Psoas muscle (tissue), 8 donors: ENCODE data around the gene GALNT5. TPM values are rescaled to one million over a fixed set of nuclear protein-coding genes. Genes with fewer than 3 reads are reported as not detected.

Source experiments
- ATAC-seq, 4 donors: fragments of 200-7000 bp; cut with Tn5 transposase; one replicate each; pipeline ENCODE4 v1.9.1; 2020; ENCODE audit warnings: moderate library complexity in 3 of 4, mild to moderate bottlenecking in 2 of 4
- DNase-seq, 2 donors: peaks; one replicate each; pipeline ENCODE4 v3.0.0-alpha.2; 2020
- H3K27ac ChIP-seq: fragments of 200-600 bp; one replicate; pipeline ENCODE4 v1.8.0; 2022
- H3K27me3 ChIP-seq, 3 donors: fragments of 200-600 bp in 1 of 3; one replicate each; pipeline versions ENCODE4 v1.6.1 to v1.8.0; 2013 to 2022; ENCODE audit warnings: low read length in 2 of 3, mild to moderate bottlenecking in 2 of 3, moderate library complexity in 1 of 3; ENCODE audit not compliant: insufficient read depth in 3 of 3
- H3K36me3 ChIP-seq, 2 donors: fragments of 200-600 bp in 1 of 2; one replicate each; pipeline versions ENCODE4 v1.6.1 to v1.8.0; 2013 to 2022; ENCODE audit warnings: low read depth in 1 of 2, mild to moderate bottlenecking in 1 of 2, moderate library complexity in 1 of 2; ENCODE audit not compliant: insufficient read depth in 1 of 2
- H3K4me1 ChIP-seq: fragments of 200-600 bp; one replicate; pipeline ENCODE4 v1.8.0; 2022
- H3K4me3 ChIP-seq: fragments of 200-600 bp; one replicate; pipeline ENCODE4 v1.8.0; 2022; ENCODE audit warnings: mild to moderate bottlenecking
- H3K9me3 ChIP-seq: fragments of 200-600 bp; one replicate; pipeline ENCODE4 v1.8.0; 2022
- WGBS, 3 donors: extraction: QIAGEN DNeasy Blood & Tissue Kit; methylation state at CpG; one replicate each; pipeline versions ENCODE4 v1.1.6 to v1.1.7; 2013; 5-methylcytosine and 5-hydroxymethylcytosine counted together
- intact Hi-C, 2 donors: fragments of 100-400 bp; cut with DNase I; formaldehyde crosslinking; loops; one replicate each; pipeline versions ENCODE4 v1.11.0 to v1.14.2; 2022
- polyA plus RNA-seq, 3 donors: library from polyadenylated mRNA; stranded (reverse); fragments of 200-250 nt; gene quantifications; one replicate each; pipeline ENCODE4 v1.2.3, GENCODE V29; 2013
- total RNA-seq, 4 donors: library from RNA; stranded (reverse); fragmentation: NEBNext Ultra II Directional in 2 of 4; extraction: Animal tissue kit (Norgen Biotek cat#: 25700) in 2 of 4; gene quantifications; one replicate each; pipeline versions ENCODE4 v1.2.1 to v1.2.4, GENCODE V29; 2021 to 2023
- TF ChIP-seq, protein P1 (sequence below): fragments of 200-600 bp; IDR thresholded peaks from one replicate; pipeline ENCODE4 v1.8.0; 2022; ENCODE audit warnings: antibody characterized with exemption
- donor health status: healthy with polysubstance abuse.
- donor health status: DM: no; HTN: no; CAD: no; lungs with moderate emphysema.
- donor health status: Bipolar disorder and iron deficiency.
- donor health status: healthy.
- donor health status: DM: yes; HTN: yes; CAD: no.
- donor health status: DM: no; HTN: no; CAD: no.
- donor health status: DM: no; HTN: no; CAD: no.
- donor health status: DM: yes; HTN: yes; CAD: no.

GALNT5 gene
- total and polyA plus RNA-seq, 7 donors = under 0.01 to 0.06 TPM; not detected in 5

DNA sequence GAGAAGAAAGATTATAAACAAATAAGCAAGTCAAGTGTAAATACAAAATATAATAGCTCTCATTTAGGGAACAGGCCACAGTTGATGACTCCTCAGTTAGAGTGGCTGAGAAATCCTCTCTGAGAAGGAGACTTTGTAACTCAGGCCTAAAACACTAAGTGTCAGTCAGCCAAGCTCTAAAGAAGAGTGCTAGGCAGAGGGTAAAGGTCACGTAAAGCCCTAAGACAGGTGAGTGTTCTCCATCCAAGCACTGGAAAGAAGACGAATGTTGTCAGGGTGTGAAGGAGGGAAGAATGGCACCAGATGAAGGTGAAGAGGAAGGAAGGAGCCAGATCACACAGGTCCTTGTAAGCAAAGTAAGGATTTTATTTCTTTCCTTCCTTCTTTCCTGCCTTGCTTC, 43.8 kb downstream of the GALNT5 start:
- H3K36me3 ChIP-seq = no peaks in the 10 kb centered on the region
- TF ChIP-seq, protein P1, sequence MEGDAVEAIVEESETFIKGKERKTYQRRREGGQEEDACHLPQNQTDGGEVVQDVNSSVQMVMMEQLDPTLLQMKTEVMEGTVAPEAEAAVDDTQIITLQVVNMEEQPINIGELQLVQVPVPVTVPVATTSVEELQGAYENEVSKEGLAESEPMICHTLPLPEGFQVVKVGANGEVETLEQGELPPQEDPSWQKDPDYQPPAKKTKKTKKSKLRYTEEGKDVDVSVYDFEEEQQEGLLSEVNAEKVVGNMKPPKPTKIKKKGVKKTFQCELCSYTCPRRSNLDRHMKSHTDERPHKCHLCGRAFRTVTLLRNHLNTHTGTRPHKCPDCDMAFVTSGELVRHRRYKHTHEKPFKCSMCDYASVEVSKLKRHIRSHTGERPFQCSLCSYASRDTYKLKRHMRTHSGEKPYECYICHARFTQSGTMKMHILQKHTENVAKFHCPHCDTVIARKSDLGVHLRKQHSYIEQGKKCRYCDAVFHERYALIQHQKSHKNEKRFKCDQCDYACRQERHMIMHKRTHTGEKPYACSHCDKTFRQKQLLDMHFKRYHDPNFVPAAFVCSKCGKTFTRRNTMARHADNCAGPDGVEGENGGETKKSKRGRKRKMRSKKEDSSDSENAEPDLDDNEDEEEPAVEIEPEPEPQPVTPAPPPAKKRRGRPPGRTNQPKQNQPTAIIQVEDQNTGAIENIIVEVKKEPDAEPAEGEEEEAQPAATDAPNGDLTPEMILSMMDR = no peak
- H3K4me3 ChIP-seq = no peak overlapping the region
- no peak overlapping the region for H3K27ac ChIP-seq
- no peaks in the 10 kb centered on the region for H3K9me3 ChIP-seq
- no peak for DNase-seq
- peaks cover 0 to 5% (median 0%) of the 10 kb centered on the region in 3 donors for H3K27me3 ChIP-seq
- 83 to 87% (median 85%) methylated on average over 2 of the region's 2 CpGs for WGBS, 3 donors
- no peak for ATAC-seq
- intact Hi-C loops = no loop called here
- no peaks in the 10 kb centered on the region for H3K4me1 ChIP-seq

DNA sequence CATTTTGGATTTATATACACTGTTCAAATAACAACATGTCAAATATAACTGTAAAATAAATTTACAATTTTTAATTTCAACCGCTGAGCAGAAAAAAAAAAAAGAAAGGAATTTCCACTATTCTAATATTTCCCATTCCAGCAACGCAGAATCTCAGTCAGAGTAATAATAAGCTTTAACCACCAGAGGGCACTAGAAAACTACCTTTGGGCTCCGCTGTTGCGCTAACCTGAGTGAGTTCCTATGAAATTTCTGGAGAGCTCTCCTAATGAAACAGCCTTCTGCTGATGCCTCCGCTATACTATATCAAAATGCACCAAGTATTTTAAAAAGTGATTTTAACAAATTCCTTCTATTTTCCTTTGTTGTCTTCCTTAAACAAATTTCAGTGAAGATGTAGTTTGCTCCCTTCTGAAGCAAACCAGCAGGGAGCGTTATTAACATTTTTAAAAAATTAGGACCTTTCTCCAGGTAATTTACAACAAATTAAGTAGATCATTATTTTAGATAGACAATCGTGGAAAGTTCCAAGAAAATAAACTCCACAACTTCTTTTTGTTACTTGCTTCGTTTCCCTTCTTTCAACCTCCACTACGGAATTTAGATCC, 45.1 kb downstream of the GALNT5 start:
- Histone ChIP-seq H3K4me3 (no peak overlapping the region), H3K27me3 (peaks cover 0 to 5% (median 0%) of the 10 kb centered on the region in 3 donors), H3K36me3 (no peaks in the 10 kb centered on the region), H3K27ac (no peak overlapping the region), H3K4me1 (no peaks in the 10 kb centered on the region), H3K9me3 (no peaks in the 10 kb centered on the region)
- ATAC-seq (peak in 3 of 4 donors; percentile 48 to 69 (median 63)), DNase-seq (no peak)
- 36 to 38% (median 38%) methylated on average over 9 of the region's 9 CpGs for WGBS, 3 donors
- intact Hi-C loops = no loop called here
- TF ChIP-seq, protein P1 = peak; percentile 71

DNA sequence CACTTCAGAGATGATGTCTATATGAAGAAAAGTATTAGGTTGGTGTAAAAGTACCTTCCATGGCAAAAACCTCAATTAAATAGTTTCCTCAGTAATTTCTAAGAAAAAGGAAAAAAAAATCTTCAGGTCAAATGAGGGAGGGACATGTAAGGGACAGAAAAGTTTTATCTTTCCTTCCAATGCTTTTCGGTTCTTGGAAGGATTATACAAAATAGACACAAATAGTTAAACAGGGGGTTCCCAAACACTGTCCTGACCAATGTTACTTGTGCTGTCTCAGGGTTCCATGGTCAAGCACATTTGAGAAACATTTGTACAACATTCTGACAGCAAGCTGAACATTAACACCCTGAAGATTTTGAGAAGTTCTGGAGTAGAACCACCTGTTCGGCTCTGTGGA, 46.1 kb downstream of the GALNT5 start:
- no peaks in the 10 kb centered on the region for H3K9me3 ChIP-seq
- H3K4me1 ChIP-seq = no peaks in the 10 kb centered on the region
- no peak for DNase-seq
- H3K4me3 ChIP-seq = no peak overlapping the region
- peaks cover 0 to 5% (median 0%) of the 10 kb centered on the region in 3 donors for H3K27me3 ChIP-seq
- TF ChIP-seq, protein P1 = no peak
- H3K27ac ChIP-seq = no peak overlapping the region
- H3K36me3 ChIP-seq = no peaks in the 10 kb centered on the region
- 47 to 57% (median 50%) methylated on average over 2 of the region's 2 CpGs for WGBS, 3 donors
- no peak for ATAC-seq
- intact Hi-C loops = no loop called here

DNA sequence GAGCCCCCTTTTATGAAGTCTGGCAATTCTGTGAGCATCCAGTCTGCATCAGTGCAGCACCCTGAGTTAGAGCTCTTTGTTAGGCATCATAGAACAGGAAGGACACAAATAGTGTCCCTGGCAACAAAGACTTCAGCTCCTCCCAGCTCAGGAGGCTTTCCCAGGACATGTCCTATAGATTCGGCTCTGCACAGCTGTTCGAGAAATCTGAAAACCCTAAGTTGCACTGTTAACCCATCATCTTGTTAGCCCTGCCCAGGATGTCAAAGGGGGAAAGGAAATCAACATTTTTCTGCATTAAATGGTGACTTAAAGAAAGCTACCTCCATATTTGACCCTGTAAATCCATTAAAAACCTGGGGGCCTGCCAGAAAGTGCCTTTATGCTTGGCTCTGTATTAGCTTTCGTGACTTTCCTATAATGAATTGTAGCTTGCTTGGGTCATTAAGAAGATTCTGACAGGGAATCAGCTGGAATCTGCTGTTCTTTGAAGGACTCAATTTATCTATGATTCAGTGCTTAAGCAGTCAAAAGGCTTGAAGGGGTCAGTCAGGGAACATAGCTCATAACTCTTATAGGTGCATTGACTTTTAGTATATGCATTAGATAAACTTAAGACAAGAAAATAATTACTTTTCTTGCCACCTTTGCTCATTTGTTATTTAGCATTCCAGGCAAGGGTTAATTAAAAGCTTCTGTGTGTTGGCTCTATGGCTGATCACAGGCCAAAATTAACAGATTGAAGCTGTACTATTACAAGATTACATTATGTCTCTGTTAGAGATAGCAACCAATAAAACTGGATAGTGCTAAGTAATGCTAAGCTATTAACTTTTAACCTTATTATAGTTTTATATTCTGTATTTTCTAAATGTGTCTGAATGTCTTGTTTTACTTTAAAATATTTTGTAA, 47.6 kb downstream of the GALNT5 start:
- Histone ChIP-seq H3K36me3 (no peaks in the 10 kb centered on the region), H3K27me3 (peaks cover 0 to 6% (median 0%) of the 10 kb centered on the region in 3 donors), H3K27ac (no peak overlapping the region), H3K9me3 (no peaks in the 10 kb centered on the region), H3K4me3 (no peak overlapping the region), H3K4me1 (no peaks in the 10 kb centered on the region)
- DNase-seq (no peak), ATAC-seq (no peak)
- TF ChIP-seq, protein P1 = no peak
- intact Hi-C loops = no loop called here
- 20 to 23% (median 21%) methylated on average over 3 of the region's 3 CpGs for WGBS, 3 donors
